Fibroblast of the conjunctiva (primary cell): Measurements from ENCODE around the gene MYH15.

Experiments
- DNase-seq: peaks from one replicate; pipeline ENCODE4 v3.0.0-alpha.2; 2010; ENCODE audit warnings: low read depth

The MYH15 gene

DNA sequence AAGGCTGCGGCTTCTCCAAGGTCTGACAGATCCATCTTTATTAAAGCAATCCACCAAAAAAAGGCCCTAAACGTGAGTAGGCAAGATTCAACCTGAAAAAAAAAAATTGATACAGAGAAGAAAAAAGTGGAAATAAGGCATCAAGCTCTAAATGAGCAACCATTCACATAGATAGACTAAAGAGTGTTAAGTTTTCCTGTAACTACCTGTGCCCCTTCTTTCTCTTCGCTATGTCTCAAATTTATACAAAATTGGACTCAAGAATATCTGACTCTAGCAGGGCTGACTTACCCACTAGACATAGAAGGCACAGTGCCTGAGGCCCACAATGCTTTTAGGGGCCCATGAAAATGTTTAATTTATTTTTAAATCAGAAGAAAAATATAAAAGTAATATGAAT is at the start of gene MYH15:
MYH15 (minus strand) TSS at position 101 of the 400 bp plus-strand sequence; CDS start at position 35, 66 bp downstream.
- DNase-seq = no peak

DNA sequence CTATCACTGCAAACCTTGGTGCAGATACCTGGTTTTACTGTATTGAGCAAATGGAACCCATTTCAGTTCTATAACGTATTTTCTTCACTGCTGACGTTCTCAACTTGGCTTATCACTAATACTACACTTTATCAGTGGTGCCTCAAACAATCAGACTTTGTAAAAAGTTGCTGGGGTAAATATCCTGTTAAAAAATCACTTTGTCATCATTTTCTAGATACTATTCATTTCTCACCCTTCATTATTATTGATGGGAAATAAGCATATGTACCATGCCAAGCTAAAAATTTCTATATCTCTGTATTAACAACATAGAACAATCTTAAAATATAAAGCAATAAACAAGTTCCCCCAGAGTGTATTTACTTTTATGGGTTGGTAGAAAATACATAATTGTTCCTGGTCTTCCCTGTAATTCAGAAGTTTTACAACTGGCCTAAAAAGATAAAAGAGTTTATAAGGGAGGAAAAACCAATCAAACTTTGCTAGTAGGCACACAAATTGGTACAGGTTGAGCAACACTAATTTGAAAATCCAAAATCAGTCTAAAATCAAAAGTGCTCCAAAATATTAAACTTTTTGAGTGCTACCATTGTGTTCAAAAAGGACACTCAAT is 45.7 kb upstream of the MYH15 start:
- DNase-seq = no peak

DNA sequence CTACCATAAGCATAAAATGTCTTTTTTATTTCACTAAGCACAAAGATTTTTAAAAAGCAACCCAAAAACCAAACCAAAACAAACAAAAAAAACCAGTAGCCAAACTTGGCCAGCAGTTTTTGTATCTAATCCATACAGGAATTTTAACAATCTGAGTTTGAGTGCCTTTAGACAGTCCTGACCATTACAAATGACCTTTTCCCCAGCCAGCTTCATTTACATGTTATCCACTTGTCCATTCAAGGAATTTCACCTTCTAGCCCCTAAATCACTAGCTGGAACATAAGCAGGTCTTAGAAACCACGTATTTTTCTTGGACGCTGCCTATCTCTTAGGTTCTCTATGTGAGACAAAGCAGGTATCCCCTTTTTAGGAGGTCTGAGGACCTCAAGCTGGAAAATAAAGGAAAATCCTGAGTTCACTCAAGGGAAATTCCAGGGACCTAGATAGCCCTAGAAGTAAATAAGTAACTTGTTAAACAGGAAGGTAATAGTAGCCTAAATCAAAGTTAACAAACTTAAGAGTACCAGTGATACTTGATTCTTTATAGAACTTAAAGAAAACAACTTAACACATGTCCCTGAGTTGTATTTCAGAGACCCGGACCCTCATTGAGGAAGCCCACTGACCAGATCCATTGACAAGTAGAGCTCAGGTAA is 44.6 kb upstream of the MYH15 start:
- no peak for DNase-seq

DNA sequence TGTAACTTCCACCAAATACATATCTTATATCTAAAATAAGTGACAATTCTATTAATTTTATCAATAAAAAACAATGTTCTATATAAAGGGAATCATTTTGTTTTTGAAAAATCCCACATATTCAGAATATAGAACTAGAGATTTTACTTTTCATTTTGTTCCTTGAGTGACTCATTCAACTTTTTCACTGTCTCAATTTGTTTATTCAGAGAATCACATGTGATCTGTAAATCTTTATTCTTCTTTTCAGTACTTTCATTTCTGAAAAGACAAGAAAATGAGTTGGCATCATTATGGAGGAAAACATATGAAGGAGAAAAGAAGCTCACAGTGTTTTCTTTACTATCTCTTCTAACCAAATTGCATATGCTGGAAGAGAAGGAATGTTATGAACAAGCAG is 43.8 kb upstream of the MYH15 start:
- DNase-seq = no peak

DNA sequence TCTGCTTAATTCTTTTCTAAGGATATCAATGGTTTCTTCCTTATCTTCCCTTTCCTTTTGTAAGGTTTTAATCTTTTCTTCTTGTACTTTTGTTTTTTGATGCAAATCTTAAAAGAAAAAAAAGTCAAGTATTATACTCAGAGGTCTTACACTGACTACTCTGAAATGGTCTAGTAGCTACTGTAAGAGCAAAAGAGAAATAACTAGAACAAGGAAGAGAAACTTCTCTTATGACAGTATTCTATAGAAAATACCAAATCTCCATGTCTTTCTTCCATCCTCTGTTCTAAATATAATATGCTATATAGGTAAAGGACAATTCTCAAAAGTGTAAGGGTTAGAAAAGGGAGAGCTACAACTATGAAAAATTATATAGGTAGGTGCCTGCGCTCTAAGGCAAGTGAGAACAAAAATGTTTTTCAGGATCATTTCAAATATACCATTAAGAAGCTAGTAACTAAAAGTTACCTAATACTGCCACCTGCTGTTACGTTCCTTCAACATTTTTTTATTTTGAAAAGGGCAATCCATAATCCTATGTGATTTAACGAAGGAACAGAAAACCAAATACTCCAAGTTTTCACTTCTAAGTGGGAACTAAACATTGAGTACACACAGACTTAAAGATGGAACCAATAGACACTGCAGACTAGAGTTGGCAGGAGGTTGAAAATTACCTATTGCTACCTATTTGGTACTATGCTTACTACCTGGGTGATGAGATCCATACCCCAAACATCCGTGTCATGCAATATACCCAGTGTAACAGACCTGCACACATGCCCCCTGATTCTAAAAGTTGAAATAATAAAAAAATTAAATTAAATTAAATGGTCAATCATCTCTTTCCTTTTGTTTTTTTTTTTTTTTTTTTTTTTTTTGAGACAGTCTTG is 42.1 kb upstream of the MYH15 start:
- DNase-seq = peak; percentile 35

DNA sequence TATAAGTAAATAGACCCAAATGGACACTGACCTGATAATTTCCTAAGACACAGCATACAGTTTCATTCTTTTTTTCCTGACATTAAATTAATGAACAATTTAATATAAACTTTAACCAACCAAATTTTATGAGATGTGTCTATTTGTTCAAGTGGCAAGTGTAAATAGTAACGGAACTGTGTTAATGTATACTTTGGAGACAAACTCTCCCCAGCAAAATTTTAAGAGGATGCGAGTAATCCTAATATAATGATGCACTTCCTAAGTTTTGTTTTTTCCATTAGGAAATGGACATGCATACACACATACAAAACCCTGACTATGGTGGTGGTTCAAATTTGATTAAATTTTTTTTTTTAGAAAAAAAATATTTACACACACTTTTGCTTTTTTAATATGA is 38.5 kb upstream of the MYH15 start:
- DNase-seq = no peak

DNA sequence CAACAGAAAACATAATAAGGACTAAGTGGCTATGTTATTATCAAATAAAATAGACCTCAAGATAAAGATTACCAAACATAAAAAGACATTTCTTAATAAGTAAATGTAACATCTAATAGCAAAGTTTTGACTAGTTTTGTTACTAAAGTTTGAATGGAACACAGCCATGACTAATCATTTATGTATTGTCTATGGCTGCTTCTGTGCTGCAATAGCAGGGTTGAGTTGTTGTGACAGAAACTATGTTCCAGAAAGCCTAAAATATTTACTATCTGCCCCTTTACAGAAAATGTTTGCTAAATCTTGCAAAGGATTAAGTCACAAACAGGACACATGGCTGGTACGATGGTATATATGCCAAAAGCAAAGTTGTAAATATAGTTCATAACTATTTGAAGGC is 37.9 kb upstream of the MYH15 start:
- DNase-seq = no peak

DNA sequence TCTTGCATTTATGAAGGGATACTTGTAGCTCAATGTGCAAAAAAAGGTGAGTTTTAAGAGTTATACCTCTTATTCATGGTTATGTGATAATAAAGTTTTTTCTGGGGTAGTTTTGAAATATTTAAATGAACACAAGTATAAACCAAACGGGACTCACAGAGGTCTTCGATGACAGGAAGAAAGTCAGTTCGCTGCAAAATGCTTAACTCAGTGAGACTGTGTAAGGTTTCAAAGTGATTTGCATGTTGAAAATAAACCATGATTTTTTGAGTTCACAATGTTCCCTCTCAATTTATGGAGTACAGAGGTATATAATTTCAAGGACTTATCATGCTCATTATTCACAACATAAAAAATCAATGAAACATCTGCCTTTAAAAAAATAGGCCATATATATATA is 36.3 kb upstream of the MYH15 start:
- DNase-seq = no peak

DNA sequence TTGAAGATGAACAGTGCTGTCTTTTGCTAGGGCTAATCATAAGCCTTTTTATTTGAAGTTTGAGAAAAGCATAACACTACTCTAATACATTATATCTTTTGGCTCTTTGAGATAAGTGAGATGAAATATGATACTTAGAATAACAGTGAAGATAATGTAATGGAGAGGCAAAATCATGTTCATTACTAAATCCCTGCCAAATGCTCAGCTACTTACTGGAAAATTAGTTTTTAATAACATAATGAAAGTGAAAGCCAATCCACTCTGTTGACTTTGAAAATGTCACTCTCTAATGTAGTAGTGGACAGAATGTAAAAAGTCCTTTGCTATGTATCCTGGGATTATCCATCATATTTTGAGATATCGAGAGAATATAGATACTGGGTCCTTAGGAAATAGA is 35.9 kb upstream of the MYH15 start:
- no peak for DNase-seq

DNA sequence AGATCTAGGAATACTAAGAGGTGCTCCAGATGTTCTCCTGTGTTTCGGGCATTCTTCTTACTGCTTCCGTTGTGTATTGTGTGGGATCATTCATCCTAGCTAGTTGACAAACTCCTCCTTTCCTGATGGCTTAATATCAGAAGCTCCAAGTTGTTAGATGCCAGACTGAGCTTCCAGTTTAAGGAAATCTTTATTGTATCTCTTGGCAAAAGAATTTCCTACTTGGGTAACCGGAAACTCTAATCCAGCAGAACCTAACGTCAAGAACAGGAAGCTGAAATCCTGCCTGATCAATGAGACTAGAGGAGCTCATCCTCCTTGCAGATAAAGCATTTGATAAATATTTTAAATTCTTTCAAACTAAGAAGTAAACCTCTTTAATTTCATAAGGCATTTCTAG is 27.7 kb upstream of the MYH15 start:
- no peak for DNase-seq

DNA sequence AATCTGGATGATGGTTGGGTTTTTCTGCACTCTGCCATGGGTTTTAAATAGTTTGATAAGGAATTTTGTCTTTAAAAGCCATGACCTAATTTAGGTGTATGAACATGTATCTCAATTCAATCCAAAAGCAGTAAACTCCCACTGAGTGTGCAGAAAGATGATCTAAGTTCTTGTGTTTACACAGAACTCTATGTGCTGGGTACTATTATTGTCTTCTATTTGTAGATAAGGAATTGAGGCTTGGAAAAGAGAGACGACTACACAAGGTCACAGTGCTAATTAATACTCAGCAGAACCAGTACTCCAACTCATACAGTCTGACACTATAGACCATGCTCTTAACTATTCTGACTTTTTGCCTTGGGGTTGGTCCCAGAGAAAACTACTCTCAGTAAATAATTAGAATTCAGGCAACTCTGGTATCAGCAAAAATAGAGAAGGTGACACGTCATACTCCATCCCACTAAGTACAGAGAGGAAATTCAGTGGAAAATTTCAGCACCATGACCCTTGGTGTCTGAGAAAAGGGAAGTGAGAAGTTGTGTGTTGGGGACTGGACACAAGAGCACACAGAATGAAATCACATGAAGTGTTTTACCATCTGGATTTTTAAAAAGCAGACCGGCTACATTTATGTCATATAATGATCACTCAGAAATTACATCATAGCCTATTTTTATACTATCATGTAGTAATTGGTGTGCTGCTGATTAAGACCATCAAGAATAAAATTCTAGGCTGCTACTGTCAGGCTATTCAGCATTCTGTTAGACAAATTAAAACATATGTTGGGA is 18.3 kb upstream of the MYH15 start:
- no peak for DNase-seq

DNA sequence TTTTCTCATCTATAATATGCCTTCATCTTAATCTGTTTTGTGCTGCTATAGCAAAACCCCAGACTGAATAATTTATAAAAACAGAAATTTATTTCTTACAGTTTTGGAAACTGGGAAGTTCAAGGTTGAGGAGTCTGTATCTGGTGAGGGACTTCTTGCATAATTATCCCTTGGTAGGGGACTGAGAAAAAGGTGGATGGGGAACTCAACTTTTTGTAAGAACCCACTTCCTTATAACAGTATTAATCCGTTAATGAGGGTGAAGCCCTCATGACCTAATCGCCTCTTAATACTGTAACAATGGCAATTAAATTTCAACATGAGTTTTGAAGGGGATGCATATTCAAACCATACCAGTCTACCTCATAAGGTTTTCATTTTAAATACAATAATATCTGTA is 17.4 kb upstream of the MYH15 start:
- no peak for DNase-seq

DNA sequence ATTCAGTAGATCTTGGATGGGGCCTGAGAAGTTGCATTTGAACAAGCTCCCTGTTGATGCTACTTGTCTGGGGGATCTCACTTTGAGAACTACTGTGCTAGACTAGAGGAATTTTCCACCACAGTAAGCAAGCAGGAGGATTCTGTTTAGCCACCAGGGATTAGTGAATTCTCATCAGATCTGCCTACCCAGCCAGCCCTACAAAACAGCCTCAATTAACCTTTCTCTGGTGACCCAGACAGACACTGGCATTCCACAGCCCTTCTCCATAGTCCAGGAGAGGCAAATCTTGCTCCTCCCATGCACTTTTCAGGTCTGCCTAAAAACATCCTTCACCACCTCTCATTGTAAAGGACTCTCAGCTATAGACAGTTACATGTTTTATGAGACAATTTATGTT is 16.7 kb upstream of the MYH15 start:
- no peak for DNase-seq

DNA sequence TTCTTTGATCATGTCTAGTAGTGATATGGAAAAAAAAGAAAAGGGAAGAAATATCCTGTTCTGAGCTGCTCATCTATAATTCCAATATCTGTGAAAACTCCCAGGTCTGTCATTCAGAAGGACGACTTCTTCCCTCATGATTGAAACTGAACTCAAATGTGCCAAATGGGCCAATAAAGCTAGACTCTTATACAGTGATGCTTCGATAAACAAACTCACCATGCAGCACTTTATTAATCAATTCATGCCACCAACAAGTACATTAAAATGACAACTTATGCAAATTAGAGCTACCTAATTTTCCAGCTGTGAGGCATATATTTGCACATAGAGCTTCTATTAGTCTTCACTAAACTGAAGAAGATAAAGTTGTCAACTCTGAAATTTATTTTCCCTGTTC is 15.6 kb upstream of the MYH15 start:
- DNase-seq = no peak

DNA sequence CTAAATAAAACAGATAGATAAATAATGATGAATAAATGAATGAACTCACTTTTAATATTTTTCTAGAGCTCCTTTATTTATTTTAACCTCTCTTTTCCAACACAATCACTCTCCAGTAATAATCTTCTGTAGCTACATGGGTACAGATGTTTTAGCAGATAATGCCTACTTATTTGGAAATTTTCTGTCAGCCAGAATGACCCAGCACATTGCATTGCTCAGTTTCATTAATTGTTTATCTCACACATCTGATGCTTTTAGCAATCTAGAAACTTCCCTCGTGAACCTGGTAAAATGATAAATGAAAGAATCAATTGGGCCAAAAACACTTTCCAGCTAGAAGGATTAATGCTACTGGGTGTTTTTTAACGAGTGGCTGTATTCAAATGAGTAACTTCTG is 14.9 kb upstream of the MYH15 start:
- no peak for DNase-seq

DNA sequence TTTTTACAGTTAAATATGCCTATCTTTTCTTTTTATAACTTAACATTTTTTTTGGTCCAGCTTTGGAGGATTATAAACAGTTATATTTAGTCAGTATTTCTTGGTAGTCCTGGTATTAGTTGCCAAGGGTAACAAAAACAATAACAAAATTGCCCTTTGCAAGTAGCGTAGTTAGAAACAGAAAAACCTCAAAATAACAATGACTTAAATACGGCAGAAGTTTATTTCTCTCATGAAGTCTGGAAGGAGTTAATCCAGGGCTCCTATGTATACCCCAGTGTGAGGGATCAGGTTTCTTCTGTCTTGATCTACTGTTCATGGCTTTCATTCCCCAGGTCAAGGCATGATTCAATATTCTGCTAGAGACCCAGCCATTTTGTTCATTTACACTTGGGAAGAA is 14.1 kb upstream of the MYH15 start:
- peak; percentile 16 for DNase-seq

DNA sequence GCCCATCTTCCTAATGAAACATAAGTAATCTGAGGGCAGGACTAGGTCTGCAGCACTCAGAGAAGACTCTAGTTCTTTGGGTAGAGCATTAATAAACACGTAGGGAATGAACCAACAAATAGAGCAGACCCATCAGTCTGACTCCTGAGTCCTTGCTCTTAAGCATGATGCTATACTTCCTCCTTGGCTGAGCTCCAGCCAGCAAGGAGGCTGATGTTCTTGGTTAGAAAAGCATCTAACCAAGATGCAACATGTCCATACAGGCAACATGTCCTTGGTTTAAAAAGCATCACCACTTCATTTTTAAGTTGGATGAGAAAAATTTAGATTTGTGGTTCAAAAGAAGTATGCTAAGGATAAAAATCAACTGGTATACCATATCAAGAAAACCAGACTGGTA is 8.5 kb upstream of the MYH15 start:
- no peak for DNase-seq

DNA sequence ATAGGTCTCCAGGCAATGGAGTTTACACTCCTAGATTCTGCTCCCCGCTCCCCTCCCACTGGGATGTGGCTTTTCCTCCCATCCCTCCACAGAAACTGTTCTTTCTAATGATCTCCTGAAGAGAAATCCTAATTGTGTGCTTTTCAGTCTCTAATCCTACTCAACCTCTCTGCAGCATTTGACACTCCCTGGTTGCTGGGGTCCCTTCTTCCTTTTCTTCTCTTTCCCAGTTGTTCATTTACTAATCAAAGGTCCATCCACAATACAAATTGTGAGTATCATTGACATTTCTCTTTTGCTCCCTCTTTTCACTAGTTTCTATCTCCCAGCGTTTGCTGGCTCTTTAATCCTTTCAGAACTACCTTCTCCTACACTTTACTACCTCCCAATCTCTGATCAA is 6.5 kb upstream of the MYH15 start:
- DNase-seq = no peak

DNA sequence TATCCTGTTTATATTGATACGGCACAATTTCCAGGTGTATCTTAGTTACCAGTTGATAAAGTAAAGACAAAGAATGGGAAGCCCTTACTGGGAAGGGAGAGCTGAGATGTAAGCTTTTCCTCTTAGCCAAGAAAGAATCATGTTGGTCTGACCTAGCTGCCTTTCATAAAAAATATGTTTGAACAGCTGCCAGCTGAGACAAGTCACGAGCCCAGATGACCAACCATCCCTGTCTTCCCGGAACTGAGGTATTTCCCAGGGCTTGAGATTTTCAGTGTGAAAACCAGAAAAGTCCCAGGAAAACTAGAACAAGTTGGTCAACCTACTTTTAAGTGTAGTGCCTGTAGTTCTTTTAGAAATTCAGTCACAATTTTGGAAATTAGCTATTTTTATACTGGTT is 3.6 kb upstream of the MYH15 start:
- DNase-seq = no peak

DNA sequence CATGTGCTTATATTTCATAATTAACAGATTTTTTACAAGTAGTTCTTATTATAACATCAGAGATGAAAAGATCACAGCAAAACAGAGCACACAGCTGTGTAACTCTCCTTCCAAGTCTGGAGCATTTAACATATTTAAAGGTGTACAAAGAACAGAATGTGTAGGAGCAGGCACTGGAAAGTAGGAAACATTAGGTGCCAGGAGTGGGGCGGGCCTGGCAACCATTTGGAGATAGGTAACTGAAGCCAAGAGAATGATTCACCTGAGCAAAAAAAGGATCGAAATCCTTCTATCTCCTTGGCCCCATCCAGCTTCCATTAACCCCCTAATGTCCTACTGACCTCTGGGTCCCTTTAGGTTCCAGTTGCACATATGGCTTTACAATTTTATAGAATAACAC is 2.3 kb upstream of the MYH15 start:
- no peak for DNase-seq

DNA sequence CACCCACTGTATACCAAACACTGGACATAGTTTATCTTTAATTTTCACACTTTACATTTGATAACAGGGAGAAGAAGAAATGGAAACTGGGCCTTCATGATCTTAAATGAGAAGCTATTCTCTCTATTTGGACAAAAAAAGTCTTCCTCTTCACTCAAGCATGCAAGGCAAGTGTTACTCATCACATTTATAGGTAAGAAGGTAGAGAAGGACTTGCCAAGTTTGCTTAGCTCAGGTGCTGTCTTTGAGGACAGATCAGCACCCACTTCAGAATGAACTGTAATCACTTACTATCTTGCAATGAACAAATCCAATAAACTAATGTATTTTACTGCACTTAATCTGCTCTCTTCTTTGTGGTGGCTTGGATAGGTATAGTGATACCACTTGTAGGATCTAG is 1.1 kb upstream of the MYH15 start:
- DNase-seq = no peak

DNA sequence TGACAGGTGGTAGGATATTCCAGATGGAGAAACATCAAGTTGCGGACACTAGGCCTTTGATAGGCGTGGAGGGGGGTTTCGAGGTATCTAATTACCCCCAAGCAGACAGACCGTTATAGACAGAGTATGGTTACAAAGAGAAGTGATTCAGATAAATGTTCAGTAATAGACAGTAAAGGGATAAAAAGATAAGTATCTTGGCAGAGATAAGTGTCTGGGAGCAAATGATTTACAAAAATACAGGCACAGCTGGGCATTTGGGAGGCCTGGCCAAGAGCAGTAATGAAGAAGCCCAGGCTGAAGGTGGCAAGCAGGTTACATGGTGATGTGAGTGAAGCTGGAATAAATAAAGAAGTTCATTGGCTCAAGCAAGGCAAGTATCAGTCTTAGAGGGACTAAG is 659 bp upstream of the MYH15 start:
- DNase-seq = no peak

DNA sequence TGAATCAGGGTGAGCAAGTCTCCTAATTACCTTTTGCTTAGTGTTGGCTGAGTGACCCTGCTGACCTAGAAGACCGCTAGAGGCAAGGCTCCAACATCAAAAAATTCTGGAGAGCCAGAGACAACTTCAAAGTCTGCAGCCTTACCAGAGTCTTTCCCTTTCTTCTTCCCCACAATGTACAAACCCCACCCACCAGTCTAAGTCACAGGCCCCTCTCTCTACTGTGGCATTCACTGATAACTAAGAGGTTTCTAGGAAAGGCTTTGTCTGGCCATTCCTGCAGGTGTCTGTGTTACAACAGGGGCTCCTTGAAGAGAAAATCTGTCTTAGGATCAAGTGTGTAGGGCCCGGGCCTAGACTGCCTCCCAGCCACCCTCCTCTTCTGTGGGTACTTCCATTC is 525 bp downstream of the MYH15 start:
- no peak for DNase-seq
